Stimulated activated CD8-positive, alpha-beta memory T cell treated with anti-CD3 and anti-CD28 coated beads, Interleukin-2, amount 100 ng/mL, for 1 hour (primary cell): ENCODE measurements around the gene PIP5K1C.

ENCODE experiments used
- DNase-seq, 2 donors: peaks; one replicate each; pipeline ENCODE4 v3.0.0-alpha.2; 2020; ENCODE audit warnings: low read depth in 2 of 2

The PIP5K1C gene

DNA sequence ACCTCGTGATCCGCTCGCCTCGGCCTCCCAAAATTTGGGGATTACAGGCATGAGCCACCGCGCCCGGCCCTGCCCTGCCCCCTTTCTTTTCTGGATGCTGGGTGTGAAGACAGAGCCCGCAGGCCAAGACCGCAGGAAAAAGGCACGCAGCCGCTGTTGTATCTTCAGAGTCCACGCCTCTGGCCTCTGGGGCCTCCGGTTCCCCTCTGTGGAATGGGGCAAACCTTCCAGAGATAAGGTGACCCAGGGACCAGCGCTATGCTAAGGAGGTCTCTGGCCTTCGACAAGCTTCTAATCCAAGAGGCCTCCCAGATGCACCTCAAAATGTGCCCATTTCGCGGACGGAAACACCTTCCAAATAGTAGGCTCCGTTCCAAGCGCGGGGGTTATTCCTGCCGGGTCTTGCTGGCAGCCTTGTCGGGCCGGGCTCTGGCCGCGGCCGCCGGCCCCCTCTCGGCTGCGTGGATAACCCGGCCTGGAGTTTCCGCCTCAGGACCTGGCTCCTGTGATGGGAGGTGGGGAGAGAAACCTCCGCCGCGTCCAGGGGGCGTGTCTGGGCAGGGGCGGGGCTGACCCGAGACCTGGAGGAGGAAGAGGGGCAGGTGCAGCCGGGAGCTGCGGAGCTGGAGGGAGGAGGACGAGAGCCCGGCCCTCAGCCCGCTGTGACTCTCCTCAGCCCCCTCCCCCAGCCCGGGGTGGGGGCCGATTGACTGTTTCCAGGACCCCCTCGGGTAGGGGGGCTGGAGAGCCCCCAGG is 21.0 kb upstream of the PIP5K1C start:
- peak; percentile 63 to 74 for DNase-seq

DNA sequence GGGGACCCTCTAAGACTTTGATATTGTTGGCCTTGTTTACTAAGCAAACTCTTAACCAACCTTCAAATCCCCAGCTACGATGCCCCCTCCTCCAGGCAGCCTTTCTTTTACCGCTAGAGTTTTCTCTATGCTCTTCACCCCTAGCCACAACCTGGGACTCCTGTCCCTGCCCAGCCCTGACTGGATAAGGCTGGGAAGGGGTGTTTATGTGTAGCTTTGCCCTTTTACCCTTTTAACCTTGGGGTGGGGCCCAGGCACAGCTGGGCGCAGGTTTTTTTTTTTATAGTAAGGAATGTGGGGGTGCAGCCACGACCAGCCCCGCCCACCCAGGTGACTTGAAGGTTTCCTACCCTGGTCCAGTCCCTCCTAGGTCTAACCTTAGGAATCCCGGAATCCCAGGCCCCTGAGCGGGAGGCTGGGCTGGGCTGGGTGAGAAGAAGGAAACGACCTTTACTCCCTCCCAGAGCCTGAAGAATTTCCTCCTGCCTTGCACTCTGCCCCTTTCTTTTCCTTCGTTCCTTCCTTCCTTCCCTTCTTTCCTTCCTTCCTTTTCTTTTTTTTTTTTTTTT is 20.2 kb upstream of the PIP5K1C start:
- no peak for DNase-seq

DNA sequence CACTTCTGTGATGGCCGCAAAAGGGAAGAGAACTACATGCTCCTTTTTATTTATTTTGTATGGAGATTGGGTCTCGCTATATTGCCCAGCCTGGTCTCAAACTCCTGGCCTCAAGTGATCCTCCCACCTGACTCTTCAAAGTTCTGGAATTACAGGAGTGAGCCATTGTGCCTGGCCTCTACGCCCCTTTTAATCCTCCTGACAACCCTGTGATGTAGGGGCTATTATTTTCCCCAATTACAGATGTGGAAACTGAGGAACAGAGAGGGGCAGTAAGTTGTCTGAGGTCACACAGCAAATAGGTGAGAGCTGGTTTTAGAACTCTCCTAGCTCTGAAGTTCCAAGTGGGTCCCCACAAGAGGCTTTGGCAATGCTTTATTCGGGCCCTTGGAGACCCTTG is 19.6 kb upstream of the PIP5K1C start:
- DNase-seq, result no peak

DNA sequence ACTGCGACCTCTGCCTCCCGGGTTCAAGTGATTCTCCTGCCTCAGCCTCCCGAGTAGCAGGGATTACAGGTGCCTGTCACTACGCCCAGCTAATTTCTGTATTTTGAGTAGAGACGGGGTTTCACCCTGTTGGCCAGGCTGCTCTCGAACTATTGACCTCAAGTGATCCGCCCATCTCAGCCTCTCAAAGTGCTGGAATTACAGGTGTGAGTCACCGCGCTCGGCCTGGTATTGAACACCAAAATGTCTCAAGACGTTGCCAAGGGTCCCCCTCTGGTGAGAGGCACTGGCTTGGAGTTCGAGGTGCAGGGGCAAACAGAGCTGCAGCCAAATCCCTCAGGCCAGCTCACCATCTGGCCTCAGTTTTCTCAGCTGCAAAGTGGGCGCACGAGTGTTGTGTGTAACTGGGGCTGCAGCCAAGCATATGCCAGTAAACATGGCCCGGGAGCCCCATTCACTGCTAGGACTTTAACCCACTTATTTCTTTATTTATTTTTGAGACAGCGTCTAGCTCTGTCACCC is 15.9 kb upstream of the PIP5K1C start:
- DNase-seq, result no peak

DNA sequence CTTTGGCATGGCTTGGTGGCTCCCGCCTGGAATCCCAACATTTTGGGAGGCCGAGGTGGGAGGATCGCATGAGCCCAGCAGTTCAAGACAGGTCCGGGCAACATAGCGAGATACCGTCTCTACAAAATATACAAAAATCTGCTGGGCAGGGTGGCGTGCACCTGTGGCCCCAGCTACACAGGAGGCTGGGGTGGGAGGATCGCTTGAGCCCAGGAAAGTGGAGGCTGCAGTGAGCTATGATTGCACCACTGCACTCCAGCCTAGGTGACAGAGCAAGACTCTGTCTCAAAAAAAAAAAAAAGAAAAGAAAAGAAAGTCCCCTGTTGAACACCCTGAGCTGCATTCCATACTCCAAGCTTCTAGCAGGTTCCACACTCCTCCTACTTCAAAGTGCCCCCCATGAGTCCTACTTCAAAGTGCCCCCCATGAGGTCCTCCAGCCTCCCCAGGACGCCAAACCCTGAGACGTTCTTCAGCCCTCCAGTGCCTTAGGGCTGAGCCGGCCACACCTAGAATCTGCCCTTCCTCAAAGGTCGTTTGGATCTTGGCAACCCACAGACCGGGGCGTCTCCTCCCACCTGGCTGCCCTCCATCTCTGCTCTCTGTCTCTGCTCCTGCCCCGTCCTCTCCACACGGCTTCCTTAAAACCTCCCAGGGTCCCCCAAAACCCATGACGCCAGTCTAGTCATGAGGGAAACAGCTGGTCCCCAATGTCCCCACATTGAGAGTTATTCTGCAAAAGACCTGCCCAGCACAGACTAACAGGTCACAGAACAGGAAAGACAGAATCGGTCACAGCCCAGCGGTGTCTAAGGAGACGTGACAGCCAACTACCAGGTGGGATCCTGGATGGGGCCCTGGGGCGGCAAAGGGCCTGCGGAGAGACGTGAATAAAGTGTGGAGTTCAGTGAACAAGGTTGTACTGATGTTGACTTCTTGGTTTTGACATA is 12.7 kb upstream of the PIP5K1C start:
- no peak for DNase-seq

DNA sequence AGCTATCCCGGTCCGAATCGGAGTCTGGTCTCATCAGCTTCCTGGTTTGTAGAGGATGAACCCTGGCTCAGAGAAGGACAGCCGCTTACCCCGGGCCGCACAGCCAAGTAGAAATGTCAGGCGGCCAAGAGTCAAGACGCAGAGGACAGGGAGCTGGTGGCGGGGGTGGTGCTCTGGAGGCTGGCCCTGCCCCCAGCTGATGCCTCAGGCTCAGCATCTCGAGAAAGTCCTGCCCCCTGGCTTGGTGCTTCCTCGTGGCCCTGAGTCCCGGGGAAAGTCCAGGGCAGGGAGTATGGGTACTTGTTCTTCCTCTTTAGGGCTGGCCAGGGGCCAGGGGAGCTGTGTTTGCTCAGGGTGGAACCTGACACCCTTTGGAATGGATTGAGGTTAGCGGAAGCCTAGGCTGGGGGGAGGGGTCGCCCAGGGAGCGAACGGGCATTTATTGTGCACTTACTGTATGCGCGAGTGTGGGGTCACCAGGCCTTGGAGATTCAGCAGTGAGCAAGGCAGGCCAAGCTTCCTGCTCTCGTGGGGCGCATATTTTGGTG is 10.1 kb upstream of the PIP5K1C start:
- DNase-seq, result no peak

DNA sequence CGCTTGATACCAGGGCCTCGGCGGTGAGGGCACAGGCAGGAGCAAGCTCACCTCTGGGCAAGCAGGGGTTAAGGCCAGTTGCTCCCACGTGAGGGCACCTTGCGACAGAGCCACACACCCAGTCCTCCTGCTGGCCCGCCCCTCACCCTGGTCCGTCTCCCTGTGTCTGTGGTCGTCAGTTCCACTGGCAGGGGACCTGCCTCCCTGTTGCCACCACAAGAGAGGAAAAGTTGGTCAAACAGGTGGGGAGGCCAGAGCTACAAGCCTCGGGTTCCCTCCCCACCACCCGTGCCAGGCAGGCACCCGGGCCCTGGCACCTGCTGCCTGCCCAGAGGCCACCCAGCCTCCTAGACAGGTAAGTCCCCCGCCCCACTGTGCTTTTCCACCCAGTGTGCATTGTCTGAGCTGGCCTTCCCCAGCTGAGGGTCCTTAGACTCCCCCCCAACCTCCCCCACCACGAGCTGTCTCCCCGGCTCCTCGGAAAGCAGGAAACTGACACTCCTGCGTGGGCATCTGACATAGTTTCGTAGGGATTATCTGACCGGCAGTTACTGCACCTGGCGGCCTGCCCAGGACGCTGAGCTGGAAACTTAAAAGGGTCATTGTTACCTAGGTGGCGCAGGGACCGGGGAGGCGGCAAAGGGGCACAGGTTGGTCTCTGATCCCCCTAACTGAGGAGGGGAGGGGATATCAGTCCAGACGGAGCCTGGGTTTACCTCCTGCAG is 8.1 kb upstream of the PIP5K1C start, which contains the start of gene TJP3:
TSS of gene TJP3 (plus strand) at position 178 of the 725 bp plus-strand sequence. CDS start 20,049 bp downstream, outside the sequence.
- no peak for DNase-seq

DNA sequence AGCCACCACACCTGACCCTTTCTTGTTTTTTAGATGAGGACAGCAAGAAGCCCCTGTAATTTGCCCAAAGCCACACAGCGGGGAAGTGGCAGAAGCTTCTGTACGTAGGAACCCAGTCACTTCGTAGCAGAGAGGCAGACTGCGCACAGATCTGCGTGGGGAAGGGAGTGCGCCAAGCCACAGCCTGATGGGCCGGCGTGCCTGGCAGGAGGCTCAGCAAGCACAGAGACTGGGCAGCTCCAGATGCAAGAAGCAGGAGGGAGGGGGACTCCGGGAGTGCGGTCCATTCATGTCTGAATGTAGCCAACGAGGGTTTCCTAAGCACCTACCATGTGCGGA is 7.6 kb upstream of the PIP5K1C start:
- no peak for DNase-seq

DNA sequence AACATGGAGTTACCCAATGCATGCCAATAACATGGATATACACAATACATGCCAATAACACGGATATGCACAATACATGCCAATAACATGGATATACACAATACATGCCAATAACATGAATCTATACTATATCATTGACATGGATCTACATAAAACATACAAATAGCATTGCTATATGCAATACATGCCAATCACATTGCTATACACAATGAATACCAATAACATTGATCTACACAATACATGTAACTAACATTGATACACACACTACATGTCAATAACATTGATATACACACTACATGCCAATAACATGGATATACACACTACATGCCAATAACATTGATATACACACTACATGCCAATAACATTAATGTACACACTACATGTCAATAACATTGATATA is 932 bp upstream of the PIP5K1C start:
- DNase-seq, result no peak

DNA sequence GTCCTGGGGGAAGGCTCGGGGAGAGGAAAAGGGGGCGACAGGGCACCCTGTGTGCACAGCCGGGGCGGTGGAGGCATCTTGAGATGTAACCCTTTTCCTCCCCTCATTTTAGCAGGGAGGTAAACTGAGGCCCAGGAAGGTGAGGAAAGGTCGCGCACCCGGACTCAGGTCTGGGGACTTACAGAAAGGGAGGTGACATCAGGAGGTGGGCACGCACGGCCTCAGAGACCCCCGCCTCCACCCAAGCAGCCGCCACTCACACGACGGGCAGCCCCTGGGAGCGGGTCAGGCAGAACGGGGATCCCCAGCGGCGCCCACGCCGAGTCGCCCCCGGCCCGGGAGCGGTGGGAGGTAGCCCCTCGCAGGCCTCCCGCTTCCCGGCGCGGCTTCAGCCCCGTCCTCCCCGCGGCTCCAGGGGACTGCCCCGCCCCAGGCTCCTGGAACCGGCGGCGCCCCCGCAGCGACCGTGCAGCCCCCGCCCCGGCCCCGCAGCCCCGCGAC is 477 bp downstream of the PIP5K1C start:
- DNase-seq, result no peak

DNA sequence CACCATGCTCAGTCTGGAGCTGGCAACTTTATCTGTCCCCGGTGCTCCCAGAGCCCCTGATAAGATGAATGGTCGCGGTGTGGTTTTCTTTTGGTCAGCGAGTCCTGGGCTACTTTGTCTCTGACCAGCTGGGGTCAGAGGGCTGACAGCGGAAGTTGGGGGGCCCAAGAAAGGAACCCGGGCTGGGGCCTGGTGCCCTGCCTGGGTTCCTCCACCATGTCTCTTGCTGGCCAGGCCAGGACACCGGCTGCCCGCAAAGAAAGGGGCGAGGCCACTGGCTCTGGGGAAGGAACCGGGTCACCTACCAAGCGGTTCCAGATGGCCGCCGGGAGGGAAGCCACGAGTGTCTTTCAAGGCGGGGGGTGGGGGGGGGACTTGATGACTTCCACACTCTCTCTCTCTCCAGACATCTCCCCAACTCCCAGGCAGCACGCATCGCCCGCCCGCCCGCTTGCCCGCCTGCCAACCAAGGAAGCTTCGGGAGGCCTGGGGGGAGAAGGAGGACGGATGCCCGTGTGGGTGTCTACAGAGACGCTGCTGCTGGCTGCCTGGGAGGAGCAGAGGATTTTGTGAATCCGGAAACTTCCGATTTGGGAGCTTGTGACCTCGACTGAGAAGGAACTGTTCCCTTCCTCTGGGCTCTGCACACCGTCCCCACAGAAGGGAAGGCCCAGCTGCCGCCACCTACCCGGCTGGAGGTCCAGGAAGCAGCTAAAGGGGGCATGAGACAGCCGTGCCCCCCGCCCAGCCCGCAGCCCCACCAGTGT is 1.1 kb downstream of the PIP5K1C start:
- DNase-seq, result no peak

DNA sequence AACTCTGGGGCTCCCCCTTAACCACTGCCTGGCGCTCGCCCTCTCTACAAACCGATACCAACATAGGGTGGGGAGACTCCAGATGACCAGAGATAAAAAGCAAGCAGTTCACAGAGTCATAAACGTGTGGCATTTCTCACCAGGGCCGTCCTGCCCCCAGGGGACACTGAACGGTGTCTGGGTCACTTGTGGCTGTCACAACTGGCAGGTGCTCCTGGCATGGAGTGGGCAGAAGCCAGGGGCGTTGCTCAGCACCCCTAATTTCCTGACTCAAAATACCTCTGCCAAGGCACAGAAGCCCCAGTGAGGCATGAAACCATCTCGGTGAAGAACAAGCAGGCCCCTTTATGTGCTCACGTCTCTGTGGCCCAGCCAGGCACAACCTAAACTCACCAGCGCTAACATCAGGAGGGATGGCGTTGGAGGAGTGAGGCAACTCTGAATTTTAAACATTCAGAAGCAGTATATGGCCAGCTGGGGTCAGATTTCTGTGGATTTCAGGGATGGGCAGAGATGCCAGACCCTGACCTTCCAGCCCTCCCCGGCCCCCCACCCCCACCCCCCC is 1.8 kb downstream of the PIP5K1C start:
- no peak for DNase-seq

DNA sequence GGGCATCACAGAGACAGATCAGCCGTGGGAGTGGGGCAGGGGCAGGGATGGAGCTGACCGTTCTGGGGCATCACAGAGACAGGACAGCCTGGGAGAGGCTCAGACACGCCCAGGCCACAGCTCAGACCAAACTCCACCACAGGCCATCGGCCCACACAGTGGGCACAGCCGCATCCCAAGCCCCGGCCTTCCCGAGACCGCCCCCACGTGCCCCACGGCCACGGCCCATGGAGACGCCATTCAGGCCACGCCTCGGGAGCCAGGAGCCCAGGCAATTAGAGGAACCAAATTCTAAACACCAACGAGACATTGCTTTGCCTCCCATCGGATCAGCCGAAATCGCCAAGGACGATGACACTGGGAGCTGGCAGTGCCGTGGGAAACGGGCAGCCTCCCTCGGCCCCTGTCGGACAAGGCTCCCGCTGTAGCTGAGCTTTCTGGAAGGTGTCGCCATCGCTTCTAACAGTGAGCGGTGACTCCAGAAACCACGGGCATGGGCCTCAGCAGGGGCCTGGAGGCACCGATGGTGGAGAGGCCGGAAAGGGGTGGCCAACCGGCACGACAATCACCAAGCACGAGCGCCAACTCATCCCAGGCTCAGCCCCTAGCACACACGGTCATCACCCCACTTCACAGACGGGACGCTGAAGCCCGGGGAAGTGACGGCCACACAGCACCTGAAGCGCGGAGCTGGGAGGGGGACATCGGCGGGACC is 2.4 kb downstream of the PIP5K1C start:
- DNase-seq, result no peak

DNA sequence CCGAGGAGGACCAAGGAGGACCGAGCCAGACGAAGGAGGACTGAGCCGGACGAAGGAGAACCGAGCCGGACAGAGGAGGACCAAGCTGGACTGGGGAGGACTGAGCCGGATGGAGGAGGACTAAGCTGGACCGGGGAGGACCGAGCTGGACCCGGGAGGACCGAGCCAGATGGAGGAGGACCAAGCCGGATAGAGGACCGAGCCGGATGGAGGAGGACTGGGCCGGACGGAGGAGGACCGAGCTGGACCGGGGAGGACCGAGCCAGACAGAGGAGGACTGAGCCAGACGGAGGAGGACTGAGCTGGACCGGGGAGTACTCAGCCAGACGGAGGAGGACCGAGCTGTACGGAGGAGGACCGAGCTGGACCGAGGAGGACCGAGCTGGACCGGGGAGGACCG is 3.2 kb downstream of the PIP5K1C start:
- no peak for DNase-seq

DNA sequence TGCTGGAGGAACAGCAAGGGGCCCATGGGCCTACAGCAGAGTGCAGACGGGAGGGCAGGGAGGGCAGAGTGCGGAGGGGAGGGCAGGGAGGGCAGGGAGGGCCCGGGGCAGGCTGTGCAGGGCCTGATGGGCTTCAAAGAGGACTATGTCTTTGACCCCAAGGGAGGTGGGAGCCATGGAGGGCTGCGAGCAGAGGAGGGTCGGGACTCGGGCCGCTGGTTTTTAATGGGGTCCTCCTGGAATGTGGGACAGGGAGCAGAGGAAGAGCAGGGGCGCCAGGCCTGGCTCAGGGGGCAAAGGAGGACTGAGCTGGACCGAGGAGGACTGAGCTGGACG is 3.6 kb downstream of the PIP5K1C start:
- no peak for DNase-seq

DNA sequence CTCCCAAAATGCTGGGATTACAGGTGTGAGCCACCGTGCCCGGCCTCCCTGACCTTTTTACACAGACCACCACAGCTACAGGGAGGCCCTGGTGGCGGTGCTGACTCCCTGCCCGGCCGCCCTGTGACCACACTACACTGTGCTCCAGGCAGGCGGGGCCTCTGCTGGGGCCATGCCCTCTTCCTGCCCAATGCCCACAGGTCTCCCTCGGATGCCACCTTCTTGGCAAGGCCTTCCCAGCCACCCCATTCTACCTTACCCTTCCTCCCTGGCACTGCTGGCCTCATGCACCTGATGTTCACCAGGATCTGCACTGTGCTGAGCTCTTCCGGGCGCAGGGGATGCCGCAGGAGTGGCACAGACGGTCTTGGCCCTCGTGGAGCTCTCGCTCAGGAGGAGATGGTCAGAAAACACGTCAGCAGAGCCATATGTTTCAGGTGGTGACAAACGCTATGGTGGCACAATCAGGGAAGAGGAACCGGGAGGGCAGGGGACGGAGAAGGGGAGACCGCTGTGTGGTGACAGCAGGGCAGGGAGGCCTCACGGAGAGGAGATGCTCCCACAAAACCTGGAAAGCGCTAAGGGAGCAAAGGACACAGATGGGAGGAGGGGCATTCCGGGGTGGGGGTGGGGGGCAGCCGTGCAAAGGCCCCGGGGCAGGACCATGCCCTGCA is 4.1 kb downstream of the PIP5K1C start:
- no peak for DNase-seq

DNA sequence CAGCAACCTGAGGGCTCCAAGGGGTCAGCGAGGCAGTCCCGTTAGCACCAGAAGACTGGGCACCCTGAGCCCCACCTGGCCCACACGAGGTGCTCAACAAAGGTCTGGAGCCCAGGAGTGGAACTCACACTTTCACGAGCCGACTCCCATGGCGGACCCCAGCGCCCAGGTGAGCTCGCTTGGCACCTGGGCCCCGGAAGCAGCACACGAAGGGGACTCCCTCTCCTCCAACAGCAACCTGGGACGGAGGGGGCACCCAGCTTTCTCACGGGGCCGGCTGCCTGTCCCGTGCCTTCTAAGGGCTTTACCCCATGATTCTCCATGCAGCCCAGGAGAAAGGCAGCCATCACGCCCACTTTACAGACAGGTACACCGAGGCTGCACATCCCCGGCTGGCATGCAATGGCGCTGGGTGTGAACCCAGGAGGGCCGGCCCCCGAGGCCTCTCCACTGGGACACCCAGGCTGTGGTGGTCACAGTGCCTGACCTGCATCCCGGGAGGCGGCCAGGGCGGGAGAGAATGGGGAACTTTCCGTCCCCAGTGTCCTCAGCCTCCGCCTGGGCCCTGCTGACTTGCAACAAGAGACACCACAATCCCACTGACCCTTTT is 5.0 kb downstream of the PIP5K1C start:
- no peak for DNase-seq

DNA sequence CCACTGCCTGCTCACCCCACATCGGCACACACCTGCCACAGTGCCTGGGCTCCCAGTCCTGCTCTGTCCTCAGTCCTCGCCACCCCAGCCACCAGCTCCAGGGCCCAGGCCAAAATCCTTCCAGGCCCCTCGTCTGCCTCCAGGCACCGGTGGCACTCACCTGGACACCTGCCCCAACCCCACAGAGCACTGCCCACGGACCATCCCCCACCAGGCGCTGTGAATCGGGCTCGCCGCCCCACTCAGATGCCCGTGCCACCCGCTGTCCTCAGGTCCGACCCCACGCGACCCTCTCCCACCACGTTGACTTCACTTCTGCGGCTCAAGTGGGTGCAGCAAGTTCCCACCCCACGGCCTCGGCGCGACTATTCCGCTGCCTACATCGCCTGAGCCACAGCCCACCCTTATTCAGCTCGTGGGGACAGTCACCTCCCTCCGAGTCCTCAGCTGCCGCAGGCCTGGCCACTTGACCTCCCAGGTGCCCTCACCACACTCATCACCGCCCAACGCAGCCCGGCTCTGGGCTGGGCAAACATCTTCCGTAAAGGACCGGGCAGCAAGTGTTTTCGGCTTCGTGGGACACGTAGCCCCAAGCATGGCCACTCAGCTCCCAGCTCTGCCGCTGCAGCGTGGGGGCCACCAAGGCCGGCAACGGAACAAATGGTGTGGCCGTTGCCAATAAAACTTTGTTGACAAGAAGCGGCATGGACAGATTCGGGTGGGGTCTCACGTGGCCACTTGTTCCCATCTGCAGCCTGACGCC is 5.7 kb downstream of the PIP5K1C start:
- DNase-seq, result no peak
